HepG2 (cell line): ENCODE data around the gene SMDT1.

Experiments
- CAMTA2 ChIP-seq: sonication (generic); formaldehyde crosslinking; IDR thresholded peaks from 2 replicates; pipeline ENCODE4 v1.4.0; 2020; ENCODE audit warnings: mild to moderate bottlenecking, missing genetic modification reagents, borderline replicate concordance
- HDAC2 ChIP-seq: sonication (generic); formaldehyde crosslinking; IDR thresholded peaks from 2 replicates; pipeline ENCODE4 v1.4.0; 2020; ENCODE audit warnings: missing genetic modification reagents
- PHF20 ChIP-seq: sonication (generic); formaldehyde crosslinking; IDR thresholded peaks from 2 replicates; pipeline ENCODE4 v1.5.0; 2020; ENCODE audit warnings: mild to moderate bottlenecking, missing genetic modification reagents
- ZFP41 ChIP-seq: sonication (generic); formaldehyde crosslinking; IDR thresholded peaks from 2 replicates; pipeline ENCODE4 v1.4.0; 2020; ENCODE audit warnings: mild to moderate bottlenecking, missing genetic modification reagents, borderline replicate concordance
- ZNF10 ChIP-seq: sonication (generic); formaldehyde crosslinking; IDR thresholded peaks from 2 replicates; pipeline ENCODE4 v1.4.0; 2020; ENCODE audit warnings: mild to moderate bottlenecking, low read depth, missing genetic modification reagents, borderline replicate concordance
- ZNF792 ChIP-seq: IDR thresholded peaks from 2 replicates; pipeline ENCODE4 v1.6.1; 2016
- TF ChIP-seq, protein P1 (sequence below): sonication (generic); formaldehyde crosslinking; IDR thresholded peaks from 2 replicates; pipeline ENCODE4 v1.5.0; 2020; ENCODE audit warnings: mild to moderate bottlenecking, missing genetic modification reagents, moderate library complexity

DNA sequence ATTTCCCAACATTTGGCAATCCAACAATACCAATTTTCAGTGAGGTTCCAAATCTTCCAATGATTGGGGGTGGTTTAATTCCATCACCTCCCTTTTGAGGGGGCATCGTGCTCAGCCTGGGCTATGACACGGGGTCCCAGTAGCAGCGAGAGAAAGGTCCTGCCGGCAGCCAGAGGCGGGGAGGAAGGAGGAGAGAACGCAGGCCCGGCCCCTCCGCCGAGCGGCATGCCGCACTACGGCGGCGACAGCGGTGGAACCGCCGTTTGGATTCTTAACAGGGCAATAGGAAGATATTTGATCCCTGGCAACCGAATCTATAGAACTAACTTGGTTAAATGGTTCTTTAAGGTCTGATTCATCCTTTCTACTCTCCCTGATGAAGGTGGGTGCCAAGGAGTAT is 29.3 kb downstream of the SMDT1 start:
- TF ChIP-seq, protein P1, sequence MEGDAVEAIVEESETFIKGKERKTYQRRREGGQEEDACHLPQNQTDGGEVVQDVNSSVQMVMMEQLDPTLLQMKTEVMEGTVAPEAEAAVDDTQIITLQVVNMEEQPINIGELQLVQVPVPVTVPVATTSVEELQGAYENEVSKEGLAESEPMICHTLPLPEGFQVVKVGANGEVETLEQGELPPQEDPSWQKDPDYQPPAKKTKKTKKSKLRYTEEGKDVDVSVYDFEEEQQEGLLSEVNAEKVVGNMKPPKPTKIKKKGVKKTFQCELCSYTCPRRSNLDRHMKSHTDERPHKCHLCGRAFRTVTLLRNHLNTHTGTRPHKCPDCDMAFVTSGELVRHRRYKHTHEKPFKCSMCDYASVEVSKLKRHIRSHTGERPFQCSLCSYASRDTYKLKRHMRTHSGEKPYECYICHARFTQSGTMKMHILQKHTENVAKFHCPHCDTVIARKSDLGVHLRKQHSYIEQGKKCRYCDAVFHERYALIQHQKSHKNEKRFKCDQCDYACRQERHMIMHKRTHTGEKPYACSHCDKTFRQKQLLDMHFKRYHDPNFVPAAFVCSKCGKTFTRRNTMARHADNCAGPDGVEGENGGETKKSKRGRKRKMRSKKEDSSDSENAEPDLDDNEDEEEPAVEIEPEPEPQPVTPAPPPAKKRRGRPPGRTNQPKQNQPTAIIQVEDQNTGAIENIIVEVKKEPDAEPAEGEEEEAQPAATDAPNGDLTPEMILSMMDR (CRISPR knock-in tag) = no peak
- TF ChIP-seq ZFP41 (CRISPR knock-in tag) = no peak
- no peak for TF ChIP-seq CAMTA2
- no peak for TF ChIP-seq PHF20 (CRISPR knock-in tag)
- no peak for TF ChIP-seq ZNF10 (CRISPR knock-in tag)
- no peak for TF ChIP-seq ZNF792
- TF ChIP-seq HDAC2 = no peak
